Mononuclear cell (primary cell): ENCODE measurements around the gene CLCN3. TPM values are rescaled to one million over a fixed set of nuclear protein-coding genes. Genes with fewer than 3 reads are reported as not detected.
"Not testable (repeated sequence)": the region's sequence is repeated elsewhere in the genome, so short reads cannot be mapped to it uniquely, and the experiment has no call there.

Source experiments
- H3K27me3 ChIP-seq: 2 replicates; pipeline ENCODE4 v1.6.0; 2011; ENCODE audit warnings: low read length, control low read depth; ENCODE audit not compliant: insufficient read depth
- H3K4me1 ChIP-seq: 2 replicates; pipeline ENCODE4 v1.5.1; 2011; ENCODE audit warnings: mild to moderate bottlenecking, low read length, control low read depth; ENCODE audit not compliant: insufficient read depth
- H3K4me3 ChIP-seq: 2 replicates; pipeline ENCODE4 v1.5.1; 2011; ENCODE audit warnings: mild to moderate bottlenecking, low read length, moderate library complexity
- H3K9me3 ChIP-seq: 2 replicates; pipeline ENCODE4 v1.5.1; 2011; ENCODE audit warnings: low read depth, mild to moderate bottlenecking, control low read depth, low read length
- total RNA-seq: library from RNA; depleted of rRNA; stranded (reverse); fragments of >200 nt; gene quantifications from one replicate; pipeline ENCODE4 v1.2.3, GENCODE V29; 2012

The CLCN3 gene
- total RNA-seq = 12.8 TPM

DNA sequence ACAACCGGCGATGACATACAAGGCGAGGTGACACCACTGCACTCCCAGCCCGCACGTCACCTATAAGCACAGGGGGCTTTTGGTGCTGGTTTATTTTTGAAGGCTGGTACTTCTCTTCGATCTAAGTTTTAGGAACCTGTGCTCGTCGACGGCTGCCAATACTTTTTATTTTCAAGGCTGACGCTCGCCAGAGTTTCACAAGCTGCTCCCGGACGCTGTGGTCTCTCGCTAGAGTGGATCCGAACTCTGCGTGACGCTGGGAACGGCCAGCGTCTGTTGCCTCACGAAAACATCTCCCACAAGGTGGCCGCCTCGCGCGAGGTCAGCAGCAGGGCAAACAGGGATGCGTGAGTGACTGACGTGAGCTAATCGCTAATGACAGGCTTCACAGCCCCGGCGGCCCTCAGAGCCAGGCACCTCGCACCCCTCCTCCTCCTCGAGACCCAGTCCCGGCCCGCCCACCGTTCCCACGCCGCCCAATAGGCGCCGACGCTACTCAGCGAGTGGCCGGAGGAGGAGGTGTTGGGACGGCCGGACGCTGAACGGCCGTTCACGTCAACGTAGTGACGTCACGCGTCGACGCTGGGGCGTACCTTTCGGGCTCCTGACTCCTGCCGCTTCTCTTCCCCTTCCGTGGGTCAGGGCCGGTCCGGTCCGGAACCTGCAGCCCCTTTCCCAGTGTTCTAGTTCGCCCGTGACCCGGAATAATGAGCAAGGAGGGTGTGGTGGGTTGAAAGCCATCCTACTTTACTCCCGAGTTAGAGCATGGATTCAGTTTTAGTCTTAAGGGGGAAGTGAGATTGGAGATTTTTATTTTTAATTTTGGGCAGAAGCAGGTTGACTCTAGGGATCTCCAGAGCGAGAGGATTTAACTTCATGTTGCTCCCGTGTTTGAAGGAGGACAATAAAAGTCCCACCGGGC lies at the start of gene CLCN3:
TSS of gene CLCN3 (plus strand) at position 621 of the 922 bp plus-strand sequence. CDS start 15,351 bp downstream, outside the sequence.
- Histone ChIP-seq H3K9me3 (no peaks in the 10 kb centered on the region), H3K4me3 (peak within 1 kb of the TSS; percentile 84)

GRCh38 chr4:169571012-169571411 lies 49.4 kb upstream of the CLCN3 start:
- not testable (repeated sequence) for H3K4me3 ChIP-seq, H3K27me3 ChIP-seq, H3K9me3 ChIP-seq, H3K4me1 ChIP-seq

More for the DNA sequence above, at the start of gene CLCN3:
- no peaks in the 10 kb centered on the region for H3K27me3 ChIP-seq
- peaks cover 37% of the 10 kb centered on the region for H3K4me1 ChIP-seq

- Histone ChIP-seq H3K27me3 (no peaks in the 10 kb centered on the region), H3K4me1 (no peaks in the 10 kb centered on the region), H3K9me3 (no peaks in the 10 kb centered on the region), H3K4me3 (no peak overlapping the region)
These were observed 48.9 kb upstream of the CLCN3 start for GRCh38 chr4:169571435-169571834.

DNA sequence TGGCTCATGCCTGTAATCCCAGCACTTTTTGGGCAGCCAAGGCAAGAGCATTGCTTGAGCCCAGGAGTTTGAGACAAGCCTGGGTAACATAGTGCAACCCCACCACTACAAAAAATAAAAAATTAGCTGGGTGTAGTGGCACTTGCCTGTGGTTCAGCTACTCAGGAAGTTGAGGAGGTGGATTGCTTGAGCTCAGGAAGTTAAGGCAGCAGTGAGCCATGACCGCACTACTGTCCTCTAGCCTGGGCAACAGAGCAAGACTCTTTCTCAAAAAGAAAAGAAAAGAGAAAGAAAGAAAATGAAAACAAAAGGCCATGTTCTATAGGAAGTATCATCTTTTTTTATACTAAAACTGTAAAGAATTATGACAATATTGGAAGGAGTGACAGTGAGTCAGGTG lies 46.5 kb upstream of the CLCN3 start:
- H3K4me1 ChIP-seq = no peaks in the 10 kb centered on the region
- H3K27me3 ChIP-seq = no peaks in the 10 kb centered on the region
- H3K9me3 ChIP-seq = no peaks in the 10 kb centered on the region
- no peak overlapping the region for H3K4me3 ChIP-seq

DNA sequence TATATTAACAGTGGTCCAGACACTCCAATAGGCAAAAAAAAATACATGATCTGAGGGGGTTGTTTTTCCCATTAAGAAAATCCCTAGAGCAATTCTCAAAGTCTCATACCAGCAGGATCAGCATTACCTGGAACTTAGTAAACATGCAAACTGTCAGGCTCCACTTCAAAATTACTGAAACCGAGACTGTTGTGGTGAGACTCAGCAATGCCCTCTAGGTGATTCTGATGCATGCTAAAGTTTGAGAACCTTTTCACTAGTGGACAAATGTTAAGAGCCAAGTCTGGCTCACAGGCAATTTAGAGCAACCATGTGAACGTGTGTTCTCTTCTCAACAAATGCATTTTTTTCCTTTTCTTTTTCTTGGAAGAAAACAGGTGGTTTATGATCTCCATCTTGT lies 38.2 kb upstream of the CLCN3 start:
- H3K4me1 ChIP-seq = no peaks in the 10 kb centered on the region
- H3K9me3 ChIP-seq = no peaks in the 10 kb centered on the region
- H3K27me3 ChIP-seq = no peaks in the 10 kb centered on the region
- no peak overlapping the region for H3K4me3 ChIP-seq

DNA sequence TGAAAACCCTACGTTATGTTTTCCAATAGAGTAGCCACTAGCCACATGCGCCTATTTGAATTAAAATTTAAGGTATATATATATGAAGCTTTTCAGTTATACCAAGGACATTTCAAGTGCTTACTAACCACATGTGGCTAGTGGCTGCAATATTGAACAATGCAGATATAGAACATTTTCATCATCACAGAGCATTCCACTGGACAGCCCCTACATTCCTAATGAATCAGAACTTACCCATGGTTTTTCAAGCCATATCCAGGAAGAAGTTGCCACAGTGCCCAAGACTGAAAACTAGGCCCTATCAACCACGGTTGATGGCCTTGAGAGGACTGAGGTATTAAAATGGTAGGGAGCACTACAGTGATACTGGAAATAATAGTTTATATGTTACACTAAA lies 37.7 kb upstream of the CLCN3 start:
- no peaks in the 10 kb centered on the region for H3K4me1 ChIP-seq
- H3K4me3 ChIP-seq = no peak overlapping the region
- H3K9me3 ChIP-seq = no peaks in the 10 kb centered on the region
- H3K27me3 ChIP-seq = no peaks in the 10 kb centered on the region

DNA sequence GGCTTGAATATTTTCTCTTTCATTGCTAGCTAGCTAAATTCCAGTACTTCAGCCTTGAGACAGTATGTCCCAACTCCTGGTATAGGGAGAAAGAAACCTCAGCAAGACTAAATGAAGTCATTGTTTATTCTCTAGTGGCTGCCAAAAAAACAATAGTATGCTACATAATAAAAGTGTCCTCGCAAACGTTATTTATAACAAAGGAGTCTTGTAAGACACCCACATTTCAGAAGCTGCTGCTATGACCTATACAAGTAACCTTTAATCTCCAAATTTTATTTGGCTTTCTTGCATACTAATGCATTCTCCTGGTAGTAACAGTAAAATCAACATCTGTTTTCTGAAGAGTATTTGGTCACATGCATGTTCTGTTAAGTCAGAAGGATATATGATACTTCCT lies 36.8 kb upstream of the CLCN3 start:
- Histone ChIP-seq H3K27me3 (no peaks in the 10 kb centered on the region), H3K4me3 (no peak overlapping the region), H3K9me3 (no peaks in the 10 kb centered on the region), H3K4me1 (no peaks in the 10 kb centered on the region)

DNA sequence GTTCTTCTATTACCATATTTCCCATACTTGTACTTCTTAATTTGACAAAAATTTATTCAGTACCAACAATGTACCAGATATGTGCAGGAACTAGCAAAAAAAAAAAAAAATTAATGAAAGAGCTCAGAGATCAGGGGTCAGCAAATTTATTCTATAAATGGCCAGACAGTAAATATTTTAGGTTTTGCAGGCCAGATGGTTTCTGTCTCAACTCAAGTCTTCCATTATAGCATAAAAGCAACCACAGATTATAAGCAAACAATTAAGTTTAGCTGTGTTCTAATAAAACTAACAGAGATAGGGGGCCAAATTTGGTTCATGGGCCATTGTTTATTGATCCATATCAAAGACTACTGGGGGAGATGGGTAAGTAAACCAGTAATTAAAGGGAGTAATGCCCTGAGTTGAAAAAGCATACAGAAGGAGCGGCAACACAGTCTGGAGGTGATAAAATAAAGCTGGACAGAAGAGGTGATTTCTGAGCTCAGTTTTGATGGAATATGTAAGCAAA lies 27.3 kb upstream of the CLCN3 start:
- Histone ChIP-seq H3K9me3 (no peaks in the 10 kb centered on the region), H3K27me3 (no peaks in the 10 kb centered on the region), H3K4me1 (no peaks in the 10 kb centered on the region), H3K4me3 (no peak overlapping the region)

DNA sequence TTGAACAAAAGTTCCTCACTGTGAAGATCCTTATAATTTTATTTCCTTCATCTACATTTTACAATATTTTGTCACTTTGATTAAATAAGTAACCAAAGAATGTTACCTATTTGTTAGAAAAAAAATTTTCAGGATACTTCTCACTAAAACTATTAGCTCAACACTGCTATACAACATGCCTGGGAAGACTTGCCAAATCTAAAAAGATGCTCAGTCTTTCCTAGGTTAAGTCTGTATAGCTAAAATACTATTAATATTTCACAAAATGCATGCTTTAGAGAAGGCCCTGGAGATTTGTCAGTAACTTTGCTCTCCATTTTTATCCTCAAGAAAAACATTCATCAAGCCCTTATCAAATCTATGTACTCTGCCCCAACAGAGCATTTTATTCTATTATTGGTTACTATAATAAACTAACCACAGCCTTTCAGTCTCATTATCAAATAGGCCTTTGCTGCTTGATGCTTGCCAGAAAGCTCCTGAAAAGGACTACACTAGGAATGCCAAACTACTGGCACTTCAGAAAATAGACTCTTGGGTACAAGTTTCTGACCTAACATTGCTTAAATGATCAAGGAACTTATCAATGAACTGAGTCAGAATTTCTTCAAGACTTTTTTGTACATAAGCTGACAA lies 25.7 kb upstream of the CLCN3 start:
- H3K9me3 ChIP-seq = no peaks in the 10 kb centered on the region
- H3K4me3 ChIP-seq = no peak overlapping the region
- no peaks in the 10 kb centered on the region for H3K27me3 ChIP-seq
- no peaks in the 10 kb centered on the region for H3K4me1 ChIP-seq

DNA sequence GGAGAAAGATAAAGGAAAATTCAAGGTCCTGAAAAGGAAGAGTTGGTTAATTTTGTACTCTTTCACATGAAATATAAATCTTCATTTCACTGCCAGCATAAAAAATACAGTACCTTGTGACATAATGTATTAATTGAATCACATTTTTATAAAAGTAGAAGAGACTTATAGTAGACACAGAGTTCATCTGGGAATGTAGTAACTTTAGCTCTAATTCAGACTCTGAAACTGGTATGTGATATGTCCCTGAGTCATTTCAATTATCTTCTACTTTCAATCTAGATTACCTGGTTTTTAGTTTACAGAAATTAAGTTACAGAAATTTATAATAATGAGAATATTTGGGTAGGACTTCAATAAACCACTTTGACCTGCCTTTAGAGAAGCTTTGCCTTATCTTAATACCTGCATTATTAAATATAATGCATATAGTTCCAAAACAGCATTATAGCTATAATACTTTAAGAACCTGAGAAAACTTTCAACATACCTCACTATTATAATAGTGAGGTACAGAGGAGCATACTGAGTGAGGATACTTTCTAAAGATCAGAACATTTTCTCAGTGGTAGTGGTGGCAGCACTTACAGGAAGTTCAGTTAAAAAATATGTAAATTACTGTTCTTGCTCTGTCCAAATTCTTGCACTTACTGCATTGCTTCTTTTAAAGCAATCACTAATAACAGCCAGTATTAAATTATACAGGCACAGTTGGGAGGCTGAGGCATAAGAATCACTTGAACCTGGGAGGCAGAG lies 19.2 kb upstream of the CLCN3 start:
- no peaks in the 10 kb centered on the region for H3K4me1 ChIP-seq
- no peaks in the 10 kb centered on the region for H3K9me3 ChIP-seq
- H3K27me3 ChIP-seq = no peaks in the 10 kb centered on the region
- H3K4me3 ChIP-seq = no peak overlapping the region

DNA sequence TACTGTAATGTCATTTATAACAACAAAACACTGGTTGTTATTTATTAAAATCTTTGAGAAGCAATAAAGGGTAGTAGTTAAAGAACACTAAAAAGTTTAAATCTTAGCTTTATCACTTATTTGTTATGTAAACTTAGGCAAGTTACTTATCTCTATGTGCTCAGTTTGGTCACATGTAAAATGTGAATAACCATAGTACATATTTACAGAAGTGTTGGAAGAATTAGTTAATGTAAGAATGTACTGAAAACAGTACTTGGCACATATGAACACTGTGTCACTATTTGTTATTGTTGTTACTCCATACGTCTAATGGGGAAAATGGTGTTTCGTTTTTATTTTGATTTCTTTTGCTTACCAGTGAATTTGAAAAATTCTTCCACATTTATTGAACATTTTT lies 17.1 kb upstream of the CLCN3 start:
- Histone ChIP-seq H3K4me3 (no peak overlapping the region), H3K4me1 (no peaks in the 10 kb centered on the region), H3K9me3 (no peaks in the 10 kb centered on the region), H3K27me3 (no peaks in the 10 kb centered on the region)

DNA sequence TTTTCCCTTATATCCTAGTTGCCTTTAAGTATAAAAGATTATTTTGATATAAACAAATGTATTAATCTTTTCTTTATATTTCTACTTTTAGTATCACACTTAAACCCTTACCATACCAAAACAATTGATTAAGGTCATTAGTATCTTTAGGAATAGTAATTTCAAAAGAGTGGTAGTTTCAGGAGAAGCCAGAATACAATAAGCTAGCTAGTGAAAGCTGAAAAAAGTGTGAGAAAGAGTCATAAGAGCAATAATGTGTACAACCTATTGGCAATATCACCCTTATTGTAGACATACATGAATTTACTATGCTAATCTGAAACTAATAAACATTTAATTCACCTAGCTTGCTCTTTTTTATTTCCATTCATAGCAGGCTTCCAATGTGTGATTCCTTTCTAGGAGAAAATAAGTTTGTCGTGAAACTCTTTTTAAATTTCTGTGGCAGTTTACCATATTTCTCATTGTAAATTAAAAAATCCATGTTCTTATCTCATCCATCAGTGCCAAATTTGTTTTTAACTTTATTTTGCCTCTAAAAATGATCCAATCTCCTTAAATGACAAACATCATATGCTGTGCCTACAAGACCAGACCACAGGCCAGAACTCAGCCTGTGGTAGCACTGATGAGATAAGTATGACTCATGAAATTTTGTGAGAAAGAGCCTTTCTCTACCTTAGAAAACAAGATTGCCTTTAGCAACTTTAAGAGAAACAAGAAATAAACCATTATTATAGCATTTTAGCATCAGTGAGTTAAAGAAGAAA lies 16.1 kb upstream of the CLCN3 start:
- Histone ChIP-seq H3K4me1 (no peaks in the 10 kb centered on the region), H3K4me3 (no peak overlapping the region), H3K27me3 (no peaks in the 10 kb centered on the region)

DNA sequence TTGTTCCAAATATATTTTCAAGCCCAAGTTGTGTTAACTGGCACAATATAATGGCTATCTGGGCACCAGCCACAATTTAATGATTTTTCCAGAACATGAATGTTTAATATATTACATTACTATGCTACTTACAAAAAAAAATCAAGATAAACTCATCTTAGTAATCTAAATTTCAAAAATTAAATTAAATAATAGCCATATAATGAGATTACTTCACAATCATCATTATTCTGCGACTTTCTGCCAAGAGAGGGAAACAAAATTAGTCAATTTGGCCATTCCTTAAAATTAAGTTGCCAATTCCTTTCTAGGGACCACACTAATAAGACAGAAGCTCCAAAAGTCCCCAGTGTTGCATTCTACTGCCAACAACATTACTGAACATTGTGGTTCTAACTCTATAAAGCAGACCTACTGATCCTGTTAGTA lies 15.5 kb upstream of the CLCN3 start:
- no peak overlapping the region for H3K4me3 ChIP-seq

More for the DNA sequence above, 16.1 kb upstream of the CLCN3 start:
- no peaks in the 10 kb centered on the region for H3K9me3 ChIP-seq

DNA sequence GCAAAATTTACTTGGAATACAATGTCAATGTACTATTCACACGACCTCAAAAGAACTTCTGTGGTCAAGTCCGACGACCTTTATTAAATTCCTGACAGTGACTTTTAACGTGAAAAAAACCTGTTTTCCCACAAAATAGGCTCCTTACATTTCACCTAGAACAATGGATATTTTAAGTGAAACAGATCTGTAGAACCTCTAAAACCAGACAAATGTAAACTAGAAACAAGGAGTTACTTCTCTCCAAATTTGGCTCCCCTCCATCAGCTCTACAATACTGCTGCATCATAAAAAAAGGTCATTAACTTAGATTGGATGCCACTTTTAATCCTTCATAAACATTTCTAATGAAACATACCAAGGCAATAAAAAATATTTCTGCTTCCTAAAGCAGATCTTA lies 9.2 kb upstream of the CLCN3 start:
- Histone ChIP-seq H3K4me1 (peaks cover 9% of the 10 kb centered on the region), H3K9me3 (no peaks in the 10 kb centered on the region), H3K27me3 (no peaks in the 10 kb centered on the region), H3K4me3 (no peak overlapping the region)

More for the DNA sequence above, 15.5 kb upstream of the CLCN3 start:
- Histone ChIP-seq H3K9me3 (no peaks in the 10 kb centered on the region), H3K27me3 (no peaks in the 10 kb centered on the region), H3K4me1 (no peaks in the 10 kb centered on the region)
